Heart right ventricle (tissue), 16 donors: ENCODE results near the gene ZNF789. TPM values are rescaled to one million over a fixed set of nuclear protein-coding genes. Genes with fewer than 3 reads are reported as not detected.
A peak's percentile ranks its signal among the peaks of the same experiment; 100 is the strongest.

Experiments
- ATAC-seq, 8 donors: fragments of 200-7000 bp; cut with Tn5 transposase; one replicate each; pipeline ENCODE4 v1.9.1; 2020; ENCODE audit warnings: mild to moderate bottlenecking in 8 of 8, moderate library complexity in 8 of 8, moderate number of reproducible peaks in 1 of 8
- DNase-seq, 2 donors: peaks; one replicate each; pipeline ENCODE4 v3.0.0-alpha.2; 2020
- H3K27ac ChIP-seq, 10 donors: fragments of 200-600 bp; sonication (generic) in 2 of 10; one replicate each; pipeline versions ENCODE4 v1.5.0 to v1.8.0; 2020 to 2022; ENCODE audit warnings: mild to moderate bottlenecking in 3 of 10
- H3K27me3 ChIP-seq, 7 donors: fragments of 200-600 bp; one replicate each; pipeline ENCODE4 v1.8.0; 2021 to 2022; ENCODE audit warnings: mild to moderate bottlenecking in 2 of 7
- H3K36me3 ChIP-seq, 9 donors: fragments of 200-600 bp; sonication (generic) in 1 of 9; one replicate each; pipeline versions ENCODE4 v1.5.0 to v1.8.0; 2020 to 2022; ENCODE audit warnings: mild to moderate bottlenecking in 2 of 9
- H3K4me1 ChIP-seq, 9 donors: fragments of 200-600 bp; sonication (generic) in 1 of 9; one replicate each; pipeline versions ENCODE4 v1.5.0 to v1.8.0; 2020 to 2022; ENCODE audit warnings: mild to moderate bottlenecking in 4 of 9
- H3K4me3 ChIP-seq, 10 donors: fragments of 200-600 bp; sonication (generic) in 2 of 10; one replicate each; pipeline versions ENCODE4 v1.5.0 to v1.8.0; 2020 to 2022; ENCODE audit warnings: mild to moderate bottlenecking in 7 of 10, moderate library complexity in 2 of 10
- H3K9me3 ChIP-seq, 11 donors: fragments of 200-600 bp in 10 of 11; sonication (generic) in 2 of 11; one replicate each; pipeline versions ENCODE4 v1.5.0 to v1.8.0; 2013 to 2022; ENCODE audit warnings: mild to moderate bottlenecking in 2 of 11, control low read depth in 1 of 11, moderate library complexity in 1 of 11
- CTCF ChIP-seq, 9 donors: fragments of 200-600 bp; sonication (generic) in 2 of 9; IDR thresholded peaks; one replicate each; pipeline versions ENCODE4 v1.5.0 to v1.8.0; 2021 to 2022; ENCODE audit warnings: antibody characterized with exemption in 9 of 9, mild to moderate bottlenecking in 5 of 9, moderate library complexity in 1 of 9
- WGBS, 2 donors: extraction: QIAGEN DNeasy Blood & Tissue Kit; methylation state at CpG; one replicate each; pipeline ENCODE4 v1.1.7; 2013; ENCODE audit warnings: inconsistent platforms in 1 of 2; 5-methylcytosine and 5-hydroxymethylcytosine counted together
- intact Hi-C, 10 donors: fragments of 100-400 bp; cut with DNase I; formaldehyde crosslinking; loops; one replicate each; pipeline versions ENCODE4 v1.11.1 to v1.14.2; 2022
- polyA plus RNA-seq, 2 donors: library from polyadenylated mRNA; stranded (reverse); fragments of 200-250 nt; gene quantifications; one replicate each; pipeline ENCODE4 v1.2.3, GENCODE V29; 2013
- total RNA-seq, 10 donors: library from RNA; stranded (reverse); fragmentation: NEBNext Ultra II Directional in 3 of 10; extraction: Animal tissue kit (Norgen Biotek cat#: 25700) in 3 of 10; gene quantifications; one replicate each; pipeline versions ENCODE4 v1.2.1 to v1.2.4, GENCODE V29; 2021 to 2023
- donor health status: Arrhythmogenic right ventricular cardiomyopathy.
- donor health status: ischemic (EF 13 %, LVEDD 7.1; RV severe dilation, severe dysfunction).
- donor health status: healthy with polysubstance abuse.
- donor health status: DM: no; HTN: yes; CAD: no.
- donor health status: DM: no; HTN: no; CAD: no.
- donor health status: ischemic (EF 25% LVEDD 6.9; RV normal size, moderate dysfunction).
- donor health status: ischemic (EF 25% LVEDD 5.7; RV mildly dilated, moderate dysfunction).
- donor health status: healthy.
- donor health status: DM: yes; HTN: yes; CAD: no.
- donor health status: Ischemic cardiomyopathy.
- donor health status: ischemic (EF 35%, LVEDD 5.7; RV mildly dilated, moderate dysfunction).
- donor health status: nonischemic (EF 11% LVEDD 7.7; RV severe dilation, severe dysfunction).
- donor health status: DM: yes; HTN: yes; CAD: no.
- donor health status: PGD.
- donor health status: ischemic (EF 29% LVEDD 5.4; RV normal size, mild dysfunction).
- donor health status: nonischemic (EF 23%, LVEDD 6.1; RV moderate dilation, normal function).

ZNF789 gene
- total and polyA plus RNA-seq, 12 donors, result 1.7 to 10.9 (median 3.7) TPM

GRCh38 chr7:99457650-99458493, 14.8 kb upstream of the ZNF789 start:
- H3K27ac ChIP-seq, result peak overlapping the region in 1 of 10 donors; percentile 26
- no peaks in the 10 kb centered on the region for H3K9me3 ChIP-seq
- peaks cover 0 to 45% (median 23%) of the 10 kb centered on the region in 9 donors for H3K4me1 ChIP-seq
- H3K27me3 ChIP-seq, result no peaks in the 10 kb centered on the region
- DNase-seq (no peak), ATAC-seq (no peak)
- TF ChIP-seq CTCF (IDR thresholded peaks at IDR 0.05), result no peak
- intact Hi-C loops, result no loop called here
- H3K36me3 ChIP-seq, result peaks cover 0 to 93% (median 18%) of the 10 kb centered on the region in 9 donors
- no peak overlapping the region for H3K4me3 ChIP-seq
- WGBS, 2 donors, result 73 to 75% methylated on average over 26 of the region's 26 CpGs

- no peak overlapping the region for H3K4me3 ChIP-seq
- intact Hi-C loops, result no loop called here
- H3K27me3 ChIP-seq, result no peaks in the 10 kb centered on the region
- H3K36me3 ChIP-seq, result peaks cover 0 to 91% (median 18%) of the 10 kb centered on the region in 9 donors
- TF ChIP-seq CTCF (IDR thresholded peaks at IDR 0.05), result peak in 3 of 9 donors; percentile 15 to 31 (median 16)
- WGBS, 2 donors, result 89 to 92% methylated on average over 8 of the region's 8 CpGs
- no peak overlapping the region for H3K27ac ChIP-seq
- no peaks in the 10 kb centered on the region for H3K9me3 ChIP-seq
- H3K4me1 ChIP-seq, result peaks cover 0 to 51% (median 33%) of the 10 kb centered on the region in 9 donors
- DNase-seq (no peak), ATAC-seq (no peak)
Observed at GRCh38 chr7:99459087-99459486, 13.6 kb upstream of the ZNF789 start.

- DNase-seq, result no peak
- Histone ChIP-seq H3K36me3 (peaks cover 0 to 81% (median 18%) of the 10 kb centered on the region in 9 donors), H3K27me3 (no peaks in the 10 kb centered on the region), H3K9me3 (no peaks in the 10 kb centered on the region), H3K4me1 (peaks cover 4 to 67% (median 44%) of the 10 kb centered on the region in 9 donors), H3K4me3 (no peak overlapping the region), H3K27ac (peak overlapping the region in 3 of 10 donors; percentile 14 to 30 (median 22))
- 61 to 63% methylated on average over 11 of the region's 11 CpGs for WGBS, 2 donors
- intact Hi-C loops, result no loop called here
- ATAC-seq, result peak in 4 of 8 donors; percentile 10 to 43 (median 20)
- TF ChIP-seq CTCF (IDR thresholded peaks at IDR 0.05), result no peak
Observed at GRCh38 chr7:99460651-99461050, 12.0 kb upstream of the ZNF789 start.

- Histone ChIP-seq H3K9me3 (no peaks in the 10 kb centered on the region), H3K27ac (no peak overlapping the region), H3K36me3 (peaks cover 0 to 75% (median 18%) of the 10 kb centered on the region in 9 donors), H3K4me3 (no peak overlapping the region), H3K4me1 (peaks cover 4 to 68% (median 44%) of the 10 kb centered on the region in 9 donors), H3K27me3 (no peaks in the 10 kb centered on the region)
- TF ChIP-seq CTCF (IDR thresholded peaks at IDR 0.05), result no peak
- no peak for ATAC-seq
- DNase-seq, result no peak
- WGBS, 2 donors, result 90 to 93% methylated on average over 2 of the region's 2 CpGs
- intact Hi-C loops, result no loop called here
Observed at GRCh38 chr7:99461221-99461620, 11.5 kb upstream of the ZNF789 start.
